Liver (tissue), 9 donors: ENCODE measurements around the gene SCLT1. TPM values are rescaled to one million over a fixed set of nuclear protein-coding genes. Genes with fewer than 3 reads are reported as not detected.

ENCODE experiments used
- DNase-seq: peaks from one replicate; pipeline ENCODE4 v3.0.0-alpha.2; 2017; ENCODE audit warnings: low spot score
- H3K27ac ChIP-seq, 2 donors: one replicate each; pipeline ENCODE4 v1.7.0; 2013; ENCODE audit warnings: inconsistent platforms in 2 of 2, low read length in 2 of 2, control low read depth in 1 of 2, low read depth in 1 of 2, mild to moderate bottlenecking in 1 of 2
- H3K27me3 ChIP-seq, 4 donors: one replicate each; pipeline versions ENCODE4 v1.6.1 to v1.7.0; 2013; ENCODE audit warnings: low read length in 3 of 4, inconsistent platforms in 1 of 4, mild to moderate bottlenecking in 1 of 4, moderate library complexity in 1 of 4; ENCODE audit not compliant: control insufficient read depth in 4 of 4, insufficient read depth in 4 of 4
- H3K36me3 ChIP-seq, 4 donors: one replicate each; pipeline versions ENCODE4 v1.6.1 to v1.7.0; 2013; ENCODE audit warnings: low read length in 3 of 4, mild to moderate bottlenecking in 3 of 4, low read depth in 1 of 4, moderate library complexity in 1 of 4; ENCODE audit not compliant: control insufficient read depth in 4 of 4, insufficient read depth in 3 of 4
- H3K4me1 ChIP-seq, 4 donors: one replicate each; pipeline versions ENCODE4 v1.6.1 to v1.7.0; 2013; ENCODE audit warnings: low read length in 3 of 4, mild to moderate bottlenecking in 3 of 4, moderate library complexity in 1 of 4; ENCODE audit not compliant: control insufficient read depth in 4 of 4, insufficient read depth in 4 of 4
- H3K4me3 ChIP-seq, 3 donors: one replicate each; pipeline versions ENCODE4 v1.6.1 to v1.7.0; 2013; ENCODE audit warnings: low read length in 3 of 3, control low read depth in 1 of 3, low read depth in 1 of 3, mild to moderate bottlenecking in 1 of 3
- H3K9ac ChIP-seq, 2 donors: one replicate each; pipeline ENCODE4 v1.7.0; 2013; ENCODE audit warnings: low read length in 2 of 2, mild to moderate bottlenecking in 2 of 2, moderate library complexity in 2 of 2, control low read depth in 1 of 2, low read depth in 1 of 2
- H3K9me3 ChIP-seq, 4 donors: one replicate each; pipeline versions ENCODE4 v1.6.1 to v1.7.0; 2013; ENCODE audit warnings: low read length in 3 of 4; ENCODE audit not compliant: control insufficient read depth in 4 of 4
- EGR1 ChIP-seq, 2 donors: IDR thresholded peaks; 2 replicates each; pipeline ENCODE4 v1.6.1; 2016 to 2018; ENCODE audit warnings: antibody characterized with exemption in 2 of 2, low read depth in 2 of 2
- FOXA1 ChIP-seq: IDR thresholded peaks from 2 replicates; pipeline ENCODE4 v1.6.1; 2016; ENCODE audit warnings: antibody characterized with exemption
- FOXA2 ChIP-seq: IDR thresholded peaks from 2 replicates; pipeline ENCODE4 v1.6.1; 2016; ENCODE audit warnings: antibody characterized with exemption
- GABPA ChIP-seq, 2 donors: IDR thresholded peaks in 1 of 2; conservative IDR thresholded peaks in 1 of 2; 2 replicates each; pipeline ENCODE4 v1.6.1; 2016; ENCODE audit warnings: antibody characterized with exemption in 2 of 2, mild to moderate bottlenecking in 1 of 2, moderate library complexity in 1 of 2
- HNF4A ChIP-seq, 2 donors: conservative IDR thresholded peaks; 2 replicates each; pipeline ENCODE4 v1.6.1; 2016; ENCODE audit warnings: antibody characterized with exemption in 2 of 2, mild to moderate bottlenecking in 2 of 2
- HNF4G ChIP-seq: IDR thresholded peaks from 2 replicates; pipeline ENCODE4 v1.6.1; 2016; ENCODE audit warnings: antibody characterized with exemption
- RAD21 ChIP-seq, 2 donors: IDR thresholded peaks; 2 replicates each; pipeline ENCODE4 v1.6.1; 2016; ENCODE audit warnings: antibody characterized with exemption in 2 of 2, mild to moderate bottlenecking in 2 of 2
- RXRA ChIP-seq, 2 donors: IDR thresholded peaks; 2 replicates each; pipeline ENCODE4 v1.6.1; 2017 to 2018; ENCODE audit warnings: antibody characterized with exemption in 2 of 2, mild to moderate bottlenecking in 1 of 2
- SP1 ChIP-seq: IDR thresholded peaks from 2 replicates; pipeline ENCODE4 v1.6.1; 2018; ENCODE audit warnings: antibody characterized with exemption, mild to moderate bottlenecking
- TAF1 ChIP-seq: conservative IDR thresholded peaks from 2 replicates; pipeline ENCODE4 v1.6.1; 2016; ENCODE audit warnings: antibody characterized with exemption, mild to moderate bottlenecking
- YY1 ChIP-seq: IDR thresholded peaks from 2 replicates; pipeline ENCODE4 v1.6.1; 2016; ENCODE audit warnings: antibody characterized with exemption, mild to moderate bottlenecking
- ZBTB33 ChIP-seq: IDR thresholded peaks from 2 replicates; pipeline ENCODE4 v1.6.1; 2016; ENCODE audit warnings: antibody characterized with exemption
- WGBS: extraction: QIAGEN DNeasy Blood & Tissue Kit; methylation state at CpG from one replicate; pipeline ENCODE4 v1.1.7; 2013; 5-methylcytosine and 5-hydroxymethylcytosine counted together
- polyA plus RNA-seq, 2 donors: library from polyadenylated mRNA; stranded (reverse) in 1 of 2; unstranded in 1 of 2; fragments of 200-250 nt in 1 of 2; fragments of >200 nt in 1 of 2; fragmentation: Nextera tagmentation in 1 of 2; extraction: Ambion mirVana in 1 of 2; gene quantifications; one replicate each; pipeline versions ENCODE4 v1.2.1 to v1.2.3, GENCODE V29; 2013 to 2015
- total RNA-seq, 2 donors: library from RNA; depleted of rRNA; stranded (reverse); fragments of >200 nt; gene quantifications; one replicate each; pipeline ENCODE4 v1.2.3, GENCODE V29; 2014
- TF ChIP-seq, protein P1 (sequence below): IDR thresholded peaks from 2 replicates; pipeline ENCODE4 v1.6.1; 2016; ENCODE audit warnings: antibody characterized with exemption, mild to moderate bottlenecking
- TF ChIP-seq, protein P2 (sequence below): IDR thresholded peaks from 2 replicates; pipeline ENCODE4 v1.6.1; 2016; ENCODE audit warnings: antibody characterized with exemption
- TF ChIP-seq, protein P3 (sequence below): fragments of 150-350 bp; IDR thresholded peaks from 2 replicates; pipeline ENCODE4 v1.5.1; 2017; ENCODE audit warnings: improper control_type of control experiment, low read depth, low read length; ENCODE audit not compliant: missing input control
- TF ChIP-seq, protein P4 (sequence below): IDR thresholded peaks from 2 replicates; pipeline ENCODE4 v1.6.1; 2016; ENCODE audit warnings: antibody characterized with exemption
- donor health status: healthy.
- donor health status: healthy.
- donor health status: healthy.
- donor health status: healthy.
- donor health status: healthy.

The SCLT1 gene
- total and polyA plus RNA-seq, 4 donors = 1.2 to 14.2 (median 4.0) TPM

- 92% methylated on average over 3 of the region's 3 CpGs for WGBS
Measured at GRCh38 chr4:129109965-129110824, 16.9 kb upstream of the SCLT1 start.

More at GRCh38 chr4:129109965-129110824, 16.9 kb upstream of the SCLT1 start:
- no peak for DNase-seq
- H3K4me1 ChIP-seq = no peaks in the 10 kb centered on the region
- no peak overlapping the region for H3K9ac ChIP-seq
- no peak overlapping the region for H3K4me3 ChIP-seq
- TF ChIP-seq TAF1 (no peak), FOXA2 (no peak), HNF4A (conservative IDR thresholded peaks at IDR 0.05) (no peak), RAD21 (IDR thresholded peaks at IDR 0.05) (no peak), ZBTB33 (no peak), YY1 (no peak), HNF4G (no peak), RXRA (IDR thresholded peaks at IDR 0.05) (no peak), EGR1 (IDR thresholded peaks at IDR 0.05; ENCODE audit: low read depth in 2 of 2) (no peak), GABPA (IDR thresholded peaks at IDR 0.05 in 1 of 2, conservative IDR thresholded peaks at IDR 0.05 in 1 of 2) (no peak), SP1 (no peak), FOXA1 (no peak)
- TF ChIP-seq, protein P1, sequence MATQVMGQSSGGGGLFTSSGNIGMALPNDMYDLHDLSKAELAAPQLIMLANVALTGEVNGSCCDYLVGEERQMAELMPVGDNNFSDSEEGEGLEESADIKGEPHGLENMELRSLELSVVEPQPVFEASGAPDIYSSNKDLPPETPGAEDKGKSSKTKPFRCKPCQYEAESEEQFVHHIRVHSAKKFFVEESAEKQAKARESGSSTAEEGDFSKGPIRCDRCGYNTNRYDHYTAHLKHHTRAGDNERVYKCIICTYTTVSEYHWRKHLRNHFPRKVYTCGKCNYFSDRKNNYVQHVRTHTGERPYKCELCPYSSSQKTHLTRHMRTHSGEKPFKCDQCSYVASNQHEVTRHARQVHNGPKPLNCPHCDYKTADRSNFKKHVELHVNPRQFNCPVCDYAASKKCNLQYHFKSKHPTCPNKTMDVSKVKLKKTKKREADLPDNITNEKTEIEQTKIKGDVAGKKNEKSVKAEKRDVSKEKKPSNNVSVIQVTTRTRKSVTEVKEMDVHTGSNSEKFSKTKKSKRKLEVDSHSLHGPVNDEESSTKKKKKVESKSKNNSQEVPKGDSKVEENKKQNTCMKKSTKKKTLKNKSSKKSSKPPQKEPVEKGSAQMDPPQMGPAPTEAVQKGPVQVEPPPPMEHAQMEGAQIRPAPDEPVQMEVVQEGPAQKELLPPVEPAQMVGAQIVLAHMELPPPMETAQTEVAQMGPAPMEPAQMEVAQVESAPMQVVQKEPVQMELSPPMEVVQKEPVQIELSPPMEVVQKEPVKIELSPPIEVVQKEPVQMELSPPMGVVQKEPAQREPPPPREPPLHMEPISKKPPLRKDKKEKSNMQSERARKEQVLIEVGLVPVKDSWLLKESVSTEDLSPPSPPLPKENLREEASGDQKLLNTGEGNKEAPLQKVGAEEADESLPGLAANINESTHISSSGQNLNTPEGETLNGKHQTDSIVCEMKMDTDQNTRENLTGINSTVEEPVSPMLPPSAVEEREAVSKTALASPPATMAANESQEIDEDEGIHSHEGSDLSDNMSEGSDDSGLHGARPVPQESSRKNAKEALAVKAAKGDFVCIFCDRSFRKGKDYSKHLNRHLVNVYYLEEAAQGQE = no peak
- TF ChIP-seq, protein P2, sequence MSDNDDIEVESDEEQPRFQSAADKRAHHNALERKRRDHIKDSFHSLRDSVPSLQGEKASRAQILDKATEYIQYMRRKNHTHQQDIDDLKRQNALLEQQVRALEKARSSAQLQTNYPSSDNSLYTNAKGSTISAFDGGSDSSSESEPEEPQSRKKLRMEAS = no peak
- TF ChIP-seq, protein P3, sequence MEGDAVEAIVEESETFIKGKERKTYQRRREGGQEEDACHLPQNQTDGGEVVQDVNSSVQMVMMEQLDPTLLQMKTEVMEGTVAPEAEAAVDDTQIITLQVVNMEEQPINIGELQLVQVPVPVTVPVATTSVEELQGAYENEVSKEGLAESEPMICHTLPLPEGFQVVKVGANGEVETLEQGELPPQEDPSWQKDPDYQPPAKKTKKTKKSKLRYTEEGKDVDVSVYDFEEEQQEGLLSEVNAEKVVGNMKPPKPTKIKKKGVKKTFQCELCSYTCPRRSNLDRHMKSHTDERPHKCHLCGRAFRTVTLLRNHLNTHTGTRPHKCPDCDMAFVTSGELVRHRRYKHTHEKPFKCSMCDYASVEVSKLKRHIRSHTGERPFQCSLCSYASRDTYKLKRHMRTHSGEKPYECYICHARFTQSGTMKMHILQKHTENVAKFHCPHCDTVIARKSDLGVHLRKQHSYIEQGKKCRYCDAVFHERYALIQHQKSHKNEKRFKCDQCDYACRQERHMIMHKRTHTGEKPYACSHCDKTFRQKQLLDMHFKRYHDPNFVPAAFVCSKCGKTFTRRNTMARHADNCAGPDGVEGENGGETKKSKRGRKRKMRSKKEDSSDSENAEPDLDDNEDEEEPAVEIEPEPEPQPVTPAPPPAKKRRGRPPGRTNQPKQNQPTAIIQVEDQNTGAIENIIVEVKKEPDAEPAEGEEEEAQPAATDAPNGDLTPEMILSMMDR = no peak
- TF ChIP-seq, protein P4, sequence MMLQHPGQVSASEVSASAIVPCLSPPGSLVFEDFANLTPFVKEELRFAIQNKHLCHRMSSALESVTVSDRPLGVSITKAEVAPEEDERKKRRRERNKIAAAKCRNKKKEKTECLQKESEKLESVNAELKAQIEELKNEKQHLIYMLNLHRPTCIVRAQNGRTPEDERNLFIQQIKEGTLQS = no peak
- no peak overlapping the region for H3K27ac ChIP-seq
- H3K9me3 ChIP-seq = no peaks in the 10 kb centered on the region
- no peaks in the 10 kb centered on the region for H3K27me3 ChIP-seq
- peaks cover 0 to 7% (median 2%) of the 10 kb centered on the region in 4 donors for H3K36me3 ChIP-seq
